ENCODE results near the gene SUFU. TPM values are rescaled to one million over a fixed set of nuclear protein-coding genes. Genes with fewer than 3 reads are reported as not detected.

SUFU gene
- total and polyA plus RNA-seq, 4 donors, result 1.8 to 3.8 (median 2.9) TPM

- H3K9me3 ChIP-seq (ENCODE audit: control insufficient read depth in 4 of 4, low read length in 3 of 4), result no peaks in the 10 kb centered on the region
- peak overlapping the region in 1 of 2 donors; percentile 10 for H3K9ac ChIP-seq (ENCODE audit: low read depth in 1 of 2, low read length in 2 of 2)
- peak overlapping the region in 2 of 3 donors; percentile 78 to 93 for H3K4me3 ChIP-seq (ENCODE audit: low read depth in 1 of 3, low read length in 3 of 3)
- DNase-seq (ENCODE audit: low spot score), result no peak
- H3K4me1 ChIP-seq (ENCODE audit: control insufficient read depth in 4 of 4, insufficient read depth in 4 of 4, low read length in 3 of 4), result peaks cover 27 to 55% (median 46%) of the 10 kb centered on the region in 4 donors
- peaks cover 0 to 3% (median 2%) of the 10 kb centered on the region in 4 donors for H3K36me3 ChIP-seq (ENCODE audit: control insufficient read depth in 4 of 4, insufficient read depth in 3 of 4, low read depth in 1 of 4, low read length in 3 of 4)
- TF ChIP-seq RAD21 (IDR thresholded peaks at IDR 0.05), result no peak
- TF ChIP-seq JUND (IDR thresholded peaks at IDR 0.05), result no peak
- TF ChIP-seq SP1 (IDR thresholded peaks at IDR 0.05), result no peak
- no peak for TF ChIP-seq FOXA2 (IDR thresholded peaks at IDR 0.05)
- TF ChIP-seq NR2F2 (IDR thresholded peaks at IDR 0.05), result no peak
- TF ChIP-seq ZBTB33 (IDR thresholded peaks at IDR 0.05), result no peak
- no peak for TF ChIP-seq GABPA (IDR thresholded peaks at IDR 0.05 in 1 of 2, conservative IDR thresholded peaks at IDR 0.05 in 1 of 2)
- TF ChIP-seq REST (IDR thresholded peaks at IDR 0.05), result no peak
- TF ChIP-seq ATF3 (IDR thresholded peaks at IDR 0.05), result no peak
- TF ChIP-seq YY1 (IDR thresholded peaks at IDR 0.05), result no peak
- TF ChIP-seq CTCF (IDR thresholded peaks at IDR 0.05; ENCODE audit: low read depth, low read length, missing input control), result no peak
- TF ChIP-seq EGR1 (IDR thresholded peaks at IDR 0.05; ENCODE audit: low read depth in 2 of 2), result no peak
- H3K27ac ChIP-seq (ENCODE audit: low read depth in 1 of 2, low read length in 2 of 2), result peak overlapping the region in 1 of 2 donors; percentile 99
- WGBS, result 71% methylated on average over 7 of the region's 7 CpGs
- H3K27me3 ChIP-seq (ENCODE audit: control insufficient read depth in 4 of 4, insufficient read depth in 4 of 4, low read length in 3 of 4), result no peaks in the 10 kb centered on the region
These were observed 143.9 kb downstream of the SUFU start for GRCh38 chr10:102647443-102648268.

GRCh38 chr10:102648269-102648888 lies 144.6 kb downstream of the SUFU start:
- H3K27ac ChIP-seq (ENCODE audit: low read depth in 1 of 2, low read length in 2 of 2), result no peak overlapping the region
- H3K27me3 ChIP-seq (ENCODE audit: control insufficient read depth in 4 of 4, insufficient read depth in 4 of 4, low read length in 3 of 4), result no peaks in the 10 kb centered on the region
- peaks cover 0 to 7% (median 4%) of the 10 kb centered on the region in 4 donors for H3K36me3 ChIP-seq (ENCODE audit: control insufficient read depth in 4 of 4, insufficient read depth in 3 of 4, low read depth in 1 of 4, low read length in 3 of 4)
- H3K4me1 ChIP-seq (ENCODE audit: control insufficient read depth in 4 of 4, insufficient read depth in 4 of 4, low read length in 3 of 4), result peaks cover 27 to 55% (median 46%) of the 10 kb centered on the region in 4 donors
- H3K4me3 ChIP-seq (ENCODE audit: low read depth in 1 of 3, low read length in 3 of 3), result no peak overlapping the region
- peak overlapping the region in 1 of 2 donors; percentile 10 for H3K9ac ChIP-seq (ENCODE audit: low read depth in 1 of 2, low read length in 2 of 2)
- no peaks in the 10 kb centered on the region for H3K9me3 ChIP-seq (ENCODE audit: control insufficient read depth in 4 of 4, low read length in 3 of 4)
- no peak for DNase-seq (ENCODE audit: low spot score)
- no peak for TF ChIP-seq RXRA (IDR thresholded peaks at IDR 0.05)
- TF ChIP-seq TAF1 (conservative IDR thresholded peaks at IDR 0.05), result no peak
- TF ChIP-seq HNF4G (IDR thresholded peaks at IDR 0.05), result no peak
- TF ChIP-seq FOXA1 (IDR thresholded peaks at IDR 0.05), result no peak
- TF ChIP-seq EGR1 (IDR thresholded peaks at IDR 0.05; ENCODE audit: low read depth in 2 of 2), result no peak
- no peak for TF ChIP-seq ZBTB33 (IDR thresholded peaks at IDR 0.05)
- TF ChIP-seq JUND (IDR thresholded peaks at IDR 0.05), result no peak
- TF ChIP-seq NR2F2 (IDR thresholded peaks at IDR 0.05), result no peak
- no peak for TF ChIP-seq GABPA (IDR thresholded peaks at IDR 0.05 in 1 of 2, conservative IDR thresholded peaks at IDR 0.05 in 1 of 2)
- no peak for TF ChIP-seq RAD21 (IDR thresholded peaks at IDR 0.05)
- no peak for TF ChIP-seq HNF4A (conservative IDR thresholded peaks at IDR 0.05)
- WGBS, result 66% methylated on average over 12 of the region's 12 CpGs
